NCI-H2196 treated with DMSO at 0.1 percent for 48 hours (cell line): ENCODE data around the gene CLASP1.
A peak's percentile ranks its signal among the peaks of the same experiment; 100 is the strongest.
"Not testable (repeated sequence)": the region's sequence is repeated elsewhere in the genome, so short reads cannot be mapped to it uniquely, and the experiment has no call there.

Experiments used
- DNase-seq: peaks from one replicate; lab custom pipeline; 2025; ENCODE audit not compliant: unreplicated experiment; lab: John Stamatoyannopoulos, UW

Gene CLASP1

GRCh38 chr2:121662656-121663055 is 13.4 kb upstream of the CLASP1 start:
- DNase-seq: no peak

- no peak for DNase-seq
Observed at GRCh38 chr2:121659933-121660332, 10.7 kb upstream of the CLASP1 start.

GRCh38 chr2:121658393-121658792 is 9.1 kb upstream of the CLASP1 start:
- not testable (repeated sequence) for DNase-seq

- DNase-seq: no peak
Observed at GRCh38 chr2:121653035-121653434, 3.8 kb upstream of the CLASP1 start.

GRCh38 chr2:121650315-121650930 is 1.2 kb upstream of the CLASP1 start:
- no peak for DNase-seq

GRCh38 chr2:121649596-121650314 is 493 bp upstream of the CLASP1 start:
- peak; percentile 46 for DNase-seq

GRCh38 chr2:121648206-121649148 is 785 bp downstream of the CLASP1 start:
- no peak for DNase-seq

GRCh38 chr2:121647396-121647795 is 1.9 kb downstream of the CLASP1 start:
- no peak for DNase-seq

- no peak for DNase-seq
Observed at GRCh38 chr2:121644715-121645114, 4.5 kb downstream of the CLASP1 start.

- DNase-seq: no peak
Observed at GRCh38 chr2:121643877-121644276, 5.4 kb downstream of the CLASP1 start.

- DNase-seq: no peak
Observed at GRCh38 chr2:121640380-121641316, 8.6 kb downstream of the CLASP1 start.

- DNase-seq: not testable (repeated sequence)
Observed at GRCh38 chr2:121639846-121640245, 9.4 kb downstream of the CLASP1 start.

GRCh38 chr2:121638333-121638732 is 10.9 kb downstream of the CLASP1 start:
- no peak for DNase-seq

- no peak for DNase-seq
Observed at GRCh38 chr2:121635371-121635770, 13.9 kb downstream of the CLASP1 start.

GRCh38 chr2:121634354-121635307 is 14.6 kb downstream of the CLASP1 start:
- DNase-seq: peak; percentile 21

- no peak for DNase-seq
Observed at GRCh38 chr2:121633463-121633862, 15.8 kb downstream of the CLASP1 start.

GRCh38 chr2:121627525-121628050 is 21.7 kb downstream of the CLASP1 start:
- DNase-seq: no peak

GRCh38 chr2:121626777-121627524 is 22.3 kb downstream of the CLASP1 start:
- no peak for DNase-seq
